Gastroesophageal sphincter (tissue), 4 donors: ENCODE data around the gene HOXD8. TPM values are rescaled to one million over a fixed set of nuclear protein-coding genes. Genes with fewer than 3 reads are reported as not detected.

Source experiments
- ATAC-seq: fragments of 150-250 bp; one replicate; pipeline ENCODE4 v1.9.1; 2016; ENCODE audit warnings: mild to moderate bottlenecking, moderate library complexity
- H3K27ac ChIP-seq, 4 donors: fragments of 200-600 bp; sonication (generic) in 3 of 4; 1 replicate in 3 of 4; 2 replicates in 1 of 4; pipeline ENCODE4 v1.5.1; 2016 to 2019
- H3K27me3 ChIP-seq: fragments of 200-600 bp; sonication (generic); one replicate; pipeline ENCODE4 v1.5.1; 2019
- H3K36me3 ChIP-seq, 2 donors: fragments of 200-600 bp; sonication (generic); one replicate each; pipeline ENCODE4 v1.5.1; 2019; ENCODE audit warnings: control low read depth in 1 of 2
- H3K4me1 ChIP-seq, 3 donors: fragments of 200-600 bp; sonication (generic); 1 replicate in 2 of 3; 2 replicates in 1 of 3; pipeline ENCODE4 v1.5.1; 2016 to 2019; ENCODE audit warnings: control low read depth in 2 of 3
- H3K4me3 ChIP-seq, 2 donors: fragments of 200-600 bp; sonication (generic); one replicate each; pipeline ENCODE4 v1.5.1; 2019; ENCODE audit warnings: mild to moderate bottlenecking in 1 of 2, moderate library complexity in 1 of 2
- H3K9me3 ChIP-seq, 3 donors: fragments of 200-600 bp; sonication (generic); one replicate each; pipeline ENCODE4 v1.5.1; 2017 to 2019; ENCODE audit warnings: control low read depth in 2 of 3
- CTCF ChIP-seq, 4 experiments: fragments of 200-600 bp in 2 of 4; fragments of 450-650 bp in 2 of 4; sonication (generic) in 1 of 4; IDR thresholded peaks; one replicate each; pipeline ENCODE4 v1.5.1; 2017 to 2019; ENCODE audit warnings: antibody characterized with exemption in 4 of 4, mild to moderate bottlenecking in 2 of 4, moderate library complexity in 2 of 4
- EP300 ChIP-seq: sonication (generic); formaldehyde crosslinking; IDR thresholded peaks from one replicate; pipeline ENCODE4 v1.6.1; 2017; ENCODE audit warnings: antibody characterized with exemption, mild to moderate bottlenecking
- POLR2A ChIP-seq, 2 donors: fragments of 450-650 bp; IDR thresholded peaks; one replicate each; pipeline ENCODE4 v1.6.1; 2017; ENCODE audit warnings: antibody characterized with exemption in 2 of 2, mild to moderate bottlenecking in 2 of 2, moderate library complexity in 1 of 2
- POLR2AphosphoS5 ChIP-seq: sonication (generic); formaldehyde crosslinking; IDR thresholded peaks from one replicate; pipeline ENCODE4 v1.6.1; 2017; ENCODE audit warnings: antibody characterized with exemption
- whole genome bisulfite sequencing, 2 donors: methylation state at CpG; one replicate each; pipeline ENCODE4 v1.1.5; 2018; ENCODE audit warnings: low coverage in 1 of 2; 5-methylcytosine and 5-hydroxymethylcytosine counted together
- total RNA-seq, 4 donors: library from RNA; depleted of rRNA; stranded (reverse); fragments of >200 nt; gene quantifications; one replicate each; pipeline ENCODE4 v1.1.0, GENCODE V29; 2016

Gene HOXD8
- total RNA-seq, 4 donors from 2014 or later: 2.3 to 6.9 (median 3.4) TPM

- 2 to 4% methylated on average over 3 to 12 of the region's 71 CpGs for WGBS, 2 donors
- ATAC-seq: peak; percentile 26
- no peak for TF ChIP-seq POLR2AphosphoS5
- no peak for TF ChIP-seq CTCF (IDR thresholded peaks at IDR 0.05)
- no peak for TF ChIP-seq POLR2A (IDR thresholded peaks at IDR 0.05)
- no peak for TF ChIP-seq EP300
- peak overlapping the region; percentile 10 to 50 for H3K4me3 ChIP-seq
- H3K9me3 ChIP-seq: no peaks in the 10 kb centered on the region
- H3K36me3 ChIP-seq: no peaks in the 10 kb centered on the region
- peaks cover 100% of the 10 kb centered on the region for H3K27me3 ChIP-seq
- H3K4me1 ChIP-seq: peaks cover 0 to 39% (median 15%) of the 10 kb centered on the region in 3 donors
- peak overlapping the region in 3 of 4 donors; percentile 63 to 76 (median 75) for H3K27ac ChIP-seq
Observed at GRCh38 chr2:176136374-176137251, 7.1 kb downstream of the HOXD8 start.

GRCh38 chr2:176137252-176137580 lies 7.7 kb downstream of the HOXD8 start:
- Histone ChIP-seq H3K36me3 (no peaks in the 10 kb centered on the region), H3K9me3 (no peaks in the 10 kb centered on the region), H3K4me3 (peak overlapping the region in 1 of 2 donors; percentile 50), H3K4me1 (peaks cover 0 to 38% (median 15%) of the 10 kb centered on the region in 3 donors), H3K27me3 (peaks cover 100% of the 10 kb centered on the region), H3K27ac (peak overlapping the region in 3 of 4 donors; percentile 63 to 76 (median 75))
- WGBS, 2 donors: 0% methylated on average over 1 of the region's 2 CpGs; no CpG with 5 or more reads in 1 of the 2 donors
- TF ChIP-seq EP300 (no peak), POLR2A (IDR thresholded peaks at IDR 0.05) (no peak), CTCF (IDR thresholded peaks at IDR 0.05) (no peak), POLR2AphosphoS5 (no peak)
- ATAC-seq: no peak

- ATAC-seq: no peak
- no peaks in the 10 kb centered on the region for H3K36me3 ChIP-seq
- peaks cover 0 to 35% (median 15%) of the 10 kb centered on the region in 3 donors for H3K4me1 ChIP-seq
- peak overlapping the region in 1 of 2 donors; percentile 52 for H3K4me3 ChIP-seq
- no peaks in the 10 kb centered on the region for H3K9me3 ChIP-seq
- peaks cover 100% of the 10 kb centered on the region for H3K27me3 ChIP-seq
- 37 to 38% methylated on average over 6 to 8 of the region's 8 CpGs for WGBS, 2 donors
- TF ChIP-seq POLR2A (IDR thresholded peaks at IDR 0.05) (no peak), POLR2AphosphoS5 (no peak), CTCF (IDR thresholded peaks at IDR 0.05) (no peak), EP300 (no peak)
- H3K27ac ChIP-seq: peak overlapping the region in 1 of 4 donors; percentile 59
Observed at GRCh38 chr2:176137906-176138305, 8.4 kb downstream of the HOXD8 start.

GRCh38 chr2:176138526-176138922 lies 9.0 kb downstream of the HOXD8 start:
- Histone ChIP-seq H3K9me3 (no peaks in the 10 kb centered on the region), H3K4me3 (peak overlapping the region in 1 of 2 donors; percentile 52), H3K36me3 (no peaks in the 10 kb centered on the region), H3K27me3 (peaks cover 100% of the 10 kb centered on the region), H3K4me1 (peaks cover 0 to 35% (median 15%) of the 10 kb centered on the region in 3 donors), H3K27ac (peak overlapping the region in 3 of 4 donors; percentile 50 to 59 (median 59))
- no peak for TF ChIP-seq POLR2A (IDR thresholded peaks at IDR 0.05)
- TF ChIP-seq CTCF (IDR thresholded peaks at IDR 0.05): no peak
- TF ChIP-seq EP300: no peak
- TF ChIP-seq POLR2AphosphoS5: no peak
- no peak for ATAC-seq
- WGBS, 2 donors: 11 to 22% methylated on average over 6 to 13 of the region's 14 CpGs
